Hematopoietic multipotent progenitor cell treated with erythropoietin and hydrocortisone succinate and interleukin-3 and kit ligand, for 8 days (in vitro differentiated cells): Measurements from ENCODE around the gene PHLDB1.
"Not testable (repeated sequence)": the region's sequence is repeated elsewhere in the genome, so short reads cannot be mapped to it uniquely, and the experiment has no call there.

ENCODE experiments used
- DNase-seq: peaks from one replicate; pipeline ENCODE4 v3.0.0-alpha.2; 2015

PHLDB1 gene

DNA sequence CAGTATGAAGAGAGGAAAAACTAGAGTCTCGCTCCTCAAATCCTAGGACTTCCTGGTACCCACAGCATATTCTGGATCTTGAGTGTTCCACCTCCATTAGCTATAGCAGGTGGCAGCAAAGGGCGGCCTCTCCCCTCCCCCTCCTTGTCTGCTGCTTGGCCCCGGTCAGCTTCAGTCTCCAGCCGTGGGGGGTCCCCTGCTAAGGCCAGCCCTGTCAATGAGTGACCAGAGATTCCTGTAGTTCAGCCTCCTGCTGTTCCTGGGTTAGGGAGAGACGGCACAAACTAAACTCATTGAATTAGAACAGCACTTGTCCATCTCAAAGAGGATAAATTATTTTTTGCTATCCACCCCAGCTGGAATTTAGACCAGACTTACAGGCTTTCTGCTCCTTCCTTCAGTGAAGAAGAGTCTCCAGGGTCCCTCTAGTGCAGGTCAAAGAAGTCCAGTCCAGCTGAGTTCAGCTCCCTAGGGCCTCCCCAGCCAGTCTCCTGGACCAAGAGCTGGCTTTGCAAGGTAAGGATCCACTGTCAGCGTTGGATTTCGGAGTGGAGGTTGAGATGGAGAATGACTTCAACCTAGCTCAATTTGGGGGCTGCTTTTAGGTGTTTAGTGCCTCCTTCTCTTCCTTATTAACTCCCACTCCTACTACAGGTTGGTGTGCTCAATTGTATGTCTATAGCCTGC lies 1.1 kb upstream of the PHLDB1 start:
- no peak for DNase-seq

DNA sequence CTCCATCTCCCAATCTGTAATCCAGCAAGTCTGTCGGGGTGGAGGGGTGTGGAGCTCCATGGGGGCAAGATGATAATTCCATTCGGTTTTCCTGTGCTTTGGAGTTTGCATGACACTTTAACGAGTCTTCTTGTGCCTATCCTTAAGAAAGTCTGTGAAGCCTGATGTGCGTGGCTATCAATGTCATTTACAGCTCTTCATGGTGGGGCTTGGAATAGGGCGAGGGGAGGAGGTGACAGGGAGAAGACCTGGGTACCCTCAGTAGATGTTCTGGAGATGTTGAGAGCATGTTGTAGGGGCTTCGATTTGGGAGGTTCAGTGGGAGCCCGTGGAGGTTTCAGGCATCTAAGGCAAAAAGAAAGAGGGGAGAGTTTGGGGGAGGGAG lies 579 bp upstream of the PHLDB1 start:
- no peak for DNase-seq

DNA sequence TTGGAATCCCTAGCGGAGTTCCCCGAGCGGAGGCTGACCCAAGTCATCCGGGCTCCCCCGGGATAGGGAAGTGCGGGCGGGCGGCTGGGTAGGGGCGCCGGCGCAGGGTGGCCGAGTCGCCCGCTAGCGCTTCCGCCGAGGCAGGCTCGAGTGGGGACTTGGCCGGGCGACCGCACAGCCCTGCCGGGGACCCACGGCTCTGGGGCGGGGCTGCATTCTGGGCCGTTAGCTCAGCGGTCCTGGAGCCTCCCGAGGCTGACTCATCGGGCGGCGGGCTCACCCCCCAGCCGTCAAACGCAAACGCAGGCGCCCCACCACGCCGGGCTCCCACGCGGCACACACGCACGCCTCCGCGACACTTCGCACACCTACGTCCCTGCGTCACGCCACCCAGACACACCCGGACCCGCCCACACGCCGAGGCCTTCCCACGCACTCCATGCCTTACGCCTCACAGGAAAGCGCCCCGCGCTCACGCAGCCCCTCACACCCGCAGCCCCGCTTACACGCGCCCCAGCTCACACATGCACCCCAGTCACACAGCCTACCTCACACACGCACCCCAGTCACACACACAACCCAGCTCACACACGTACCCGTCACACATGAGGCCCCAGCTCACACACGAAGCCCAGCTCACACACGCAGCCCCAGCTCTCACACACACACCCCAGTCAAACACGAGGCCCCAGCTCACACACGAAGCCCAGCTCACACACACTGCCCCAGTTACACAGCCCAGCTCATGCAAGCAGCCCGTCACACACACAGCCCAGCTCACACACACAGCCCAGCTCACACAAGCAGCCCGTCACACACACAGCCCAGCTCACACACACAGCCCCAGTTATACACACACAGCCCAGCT lies 1.2 kb downstream of the PHLDB1 start:
- DNase-seq: peak; percentile 51

DNA sequence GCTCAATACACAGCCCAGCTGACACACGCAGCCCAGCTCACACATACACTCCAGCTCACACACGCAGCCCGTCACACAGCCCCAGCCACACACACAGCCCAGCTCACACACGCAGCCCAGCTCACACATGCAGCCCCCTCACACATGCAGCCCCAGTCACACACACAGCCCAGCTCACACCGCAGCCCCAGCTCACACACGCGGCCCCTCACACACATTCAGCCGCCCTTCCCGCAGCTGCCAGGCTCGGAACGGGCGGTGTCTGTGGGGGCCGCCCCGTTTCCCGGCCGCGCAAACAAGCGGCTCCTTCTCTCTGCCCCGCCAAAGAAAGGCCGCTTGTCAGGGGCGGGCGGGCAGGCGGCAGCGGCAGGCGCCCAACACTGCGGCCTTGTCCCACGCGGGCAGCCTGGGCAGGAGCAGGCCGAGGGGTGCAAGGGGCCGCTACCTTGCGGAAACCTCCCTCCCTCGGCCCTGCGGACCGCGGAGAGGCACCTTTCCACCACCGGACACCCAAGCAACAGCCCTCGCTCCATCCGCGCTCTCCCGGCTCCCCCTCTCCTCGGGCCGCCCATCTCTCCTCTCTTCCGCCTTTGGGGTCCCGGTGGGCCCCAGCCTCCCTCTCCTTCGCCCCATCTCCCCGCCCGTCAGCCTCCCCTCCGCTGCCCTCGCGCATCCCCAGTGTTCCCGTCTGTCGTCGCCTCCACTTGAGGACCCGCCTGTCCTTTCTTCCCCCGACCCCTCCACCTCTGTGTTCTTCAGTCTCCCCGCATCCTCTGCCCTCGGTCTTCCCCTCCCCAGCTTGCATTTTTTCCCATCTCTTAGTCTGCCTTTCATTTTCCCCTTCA lies 2.2 kb downstream of the PHLDB1 start:
- peak; percentile 14 for DNase-seq

DNA sequence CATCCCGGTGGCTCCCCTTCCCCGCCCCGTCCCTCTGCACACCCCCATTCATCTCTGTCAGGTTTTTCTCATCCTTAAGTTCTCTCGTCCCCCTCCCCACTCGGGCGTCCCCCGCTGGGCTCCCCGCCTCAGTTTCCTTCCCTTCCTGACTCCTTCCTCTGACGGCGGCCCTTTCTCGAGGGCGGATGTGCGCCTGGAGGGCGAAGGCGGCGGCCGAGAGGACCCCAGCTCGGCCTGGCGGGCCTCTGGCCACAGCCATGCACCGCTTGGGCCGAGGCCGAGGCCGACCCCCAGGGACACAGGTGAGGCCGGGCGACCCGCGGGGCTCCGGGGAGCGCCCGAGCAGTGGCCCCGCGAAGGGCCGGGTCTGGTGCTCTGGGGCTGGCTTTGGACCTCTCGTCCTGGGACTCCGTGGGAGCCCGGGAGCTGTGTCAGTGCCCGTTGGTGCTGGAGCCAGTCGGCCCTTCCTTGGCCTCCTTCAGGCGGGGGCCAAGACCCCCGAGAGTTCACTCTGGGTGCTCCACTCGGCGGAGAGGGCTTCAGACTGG lies 2.9 kb downstream of the PHLDB1 start:
- DNase-seq: no peak

DNA sequence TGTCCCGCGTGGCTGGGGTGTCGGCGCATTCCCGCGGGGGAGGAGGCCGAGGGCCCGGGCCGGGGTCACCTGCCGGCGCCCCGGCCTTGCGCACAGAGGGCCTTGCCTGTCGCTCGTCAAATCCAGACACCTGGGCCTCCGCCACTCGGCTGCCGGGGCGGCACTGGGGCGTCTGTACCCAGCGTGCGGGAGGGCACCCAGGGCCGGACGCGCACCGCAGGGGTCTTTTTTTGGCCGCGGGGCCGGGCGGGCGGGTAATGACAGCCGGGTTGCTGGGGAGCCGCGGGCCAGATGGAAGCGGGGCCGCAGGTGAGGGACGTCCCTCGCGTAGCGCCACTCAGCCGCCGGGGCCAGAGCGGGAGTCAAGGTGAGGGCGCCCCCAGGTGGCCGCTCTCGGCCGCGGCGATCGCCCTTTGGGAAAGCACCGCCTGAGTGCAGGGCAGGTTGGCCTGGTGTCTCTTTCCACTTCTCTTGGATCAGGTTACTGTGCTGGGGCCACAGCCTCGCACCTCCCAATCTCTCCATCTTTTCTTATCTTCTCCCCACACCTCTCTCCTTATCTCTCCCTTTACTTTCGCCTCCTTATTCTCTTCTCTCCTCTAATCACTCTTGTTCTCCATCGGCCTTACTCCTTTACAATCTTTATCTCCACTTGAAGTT lies 3.5 kb downstream of the PHLDB1 start:
- DNase-seq: peak; percentile 63

DNA sequence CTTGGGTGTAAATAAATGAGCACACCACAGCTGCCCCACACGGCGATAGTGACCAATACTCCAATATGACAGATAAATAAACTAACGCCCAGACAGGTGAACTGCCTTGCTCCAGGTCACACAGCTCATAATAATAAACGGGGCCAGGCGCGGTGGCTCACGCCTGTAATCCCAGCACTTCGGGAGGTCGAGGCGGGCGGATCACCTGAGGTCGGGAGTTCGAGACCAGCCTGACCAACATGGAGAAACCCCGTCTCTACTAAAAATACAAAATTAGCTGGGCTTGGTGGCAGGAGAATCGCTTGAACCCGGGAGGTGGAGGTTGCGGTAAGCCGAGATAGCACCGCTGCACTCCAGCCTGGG lies 4.0 kb downstream of the PHLDB1 start:
- not testable (repeated sequence) for DNase-seq

DNA sequence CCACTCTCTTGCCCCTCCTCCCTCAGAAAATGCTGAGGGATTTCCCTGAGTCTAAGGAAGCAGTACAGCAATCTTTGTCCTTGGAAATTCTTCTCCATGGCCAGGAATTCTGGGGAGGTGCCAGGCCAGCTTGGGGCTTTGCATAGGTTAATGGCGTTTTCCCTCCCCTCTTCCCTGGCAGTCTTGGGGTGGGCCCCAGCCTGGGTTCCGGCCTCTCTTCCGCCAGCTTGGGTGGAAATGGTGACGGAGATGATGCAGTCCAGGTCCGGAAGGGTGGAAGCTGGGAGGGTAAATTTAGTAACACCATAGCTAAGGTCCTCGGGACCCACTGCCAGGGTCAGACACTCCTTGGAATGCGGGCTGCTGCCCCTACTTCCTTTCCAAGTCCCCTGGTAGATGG lies 5.0 kb downstream of the PHLDB1 start:
- DNase-seq: no peak

DNA sequence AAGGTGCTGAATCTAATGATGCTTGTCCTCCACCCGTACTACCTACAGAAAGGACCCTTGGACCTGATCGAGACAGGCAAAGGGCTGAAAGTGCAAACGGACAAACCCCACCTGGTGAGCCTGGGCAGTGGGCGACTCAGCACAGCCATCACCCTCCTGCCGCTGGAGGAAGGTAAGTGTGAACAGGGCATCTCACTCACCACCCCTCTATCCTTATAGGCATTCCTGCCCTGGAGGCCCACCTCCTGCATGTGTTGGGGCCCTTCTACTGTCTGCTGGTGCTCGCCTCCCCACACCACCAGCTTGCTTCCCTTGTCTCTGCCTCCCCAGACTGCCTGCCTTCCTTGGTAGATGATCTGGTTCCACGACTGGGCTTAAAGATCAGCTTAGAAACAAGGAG lies 7.1 kb downstream of the PHLDB1 start:
- DNase-seq: no peak

DNA sequence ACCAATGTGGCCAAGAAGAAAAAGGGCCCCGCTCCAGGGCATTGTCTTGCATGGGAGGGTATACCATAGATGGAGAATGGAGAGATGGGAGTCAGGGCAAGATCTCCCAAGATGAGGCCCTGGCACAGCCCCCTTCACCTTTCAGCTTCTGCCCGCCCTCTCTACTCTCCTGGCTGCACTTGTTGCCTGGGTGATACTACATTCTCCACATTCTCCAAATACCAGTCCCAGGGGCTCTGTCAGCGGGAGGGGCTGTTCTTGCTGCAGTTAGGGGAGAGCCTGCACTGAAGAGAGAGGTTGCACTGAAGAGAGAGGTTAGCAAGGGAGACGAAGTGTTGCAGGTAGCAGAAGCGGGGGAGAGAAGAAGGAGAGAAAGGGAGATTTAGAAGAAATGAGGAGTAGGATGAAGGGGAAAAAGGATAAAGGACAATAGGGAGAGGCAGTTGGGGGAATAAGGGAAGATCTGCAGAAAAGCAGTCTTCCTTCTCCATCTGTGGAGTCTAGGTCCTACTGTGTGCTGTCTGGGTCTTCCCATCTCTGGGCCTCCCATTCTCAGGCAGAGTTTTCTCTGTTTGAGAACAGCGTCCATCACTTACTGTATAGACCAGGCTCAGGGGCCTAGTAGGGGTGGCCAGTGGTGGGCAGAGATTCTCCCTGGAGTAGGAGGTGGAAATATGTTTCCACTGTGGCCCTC lies 8.0 kb downstream of the PHLDB1 start:
- DNase-seq: no peak

DNA sequence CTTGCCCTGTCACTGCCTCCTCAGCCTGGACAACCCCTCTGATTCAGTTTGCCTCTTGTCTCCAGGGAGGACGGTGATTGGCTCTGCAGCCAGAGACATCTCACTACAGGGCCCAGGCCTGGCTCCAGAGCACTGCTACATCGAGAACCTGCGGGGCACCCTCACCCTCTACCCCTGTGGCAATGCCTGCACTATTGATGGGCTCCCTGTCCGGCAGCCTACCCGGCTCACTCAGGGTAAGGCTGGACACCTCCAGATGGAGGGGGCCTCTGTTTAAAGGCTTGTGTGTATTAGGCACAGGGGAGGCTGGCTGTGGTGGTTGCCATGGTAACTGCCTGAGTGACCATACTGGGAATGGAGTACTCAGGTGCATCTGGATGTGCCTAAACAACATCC lies 8.6 kb downstream of the PHLDB1 start:
- no peak for DNase-seq

DNA sequence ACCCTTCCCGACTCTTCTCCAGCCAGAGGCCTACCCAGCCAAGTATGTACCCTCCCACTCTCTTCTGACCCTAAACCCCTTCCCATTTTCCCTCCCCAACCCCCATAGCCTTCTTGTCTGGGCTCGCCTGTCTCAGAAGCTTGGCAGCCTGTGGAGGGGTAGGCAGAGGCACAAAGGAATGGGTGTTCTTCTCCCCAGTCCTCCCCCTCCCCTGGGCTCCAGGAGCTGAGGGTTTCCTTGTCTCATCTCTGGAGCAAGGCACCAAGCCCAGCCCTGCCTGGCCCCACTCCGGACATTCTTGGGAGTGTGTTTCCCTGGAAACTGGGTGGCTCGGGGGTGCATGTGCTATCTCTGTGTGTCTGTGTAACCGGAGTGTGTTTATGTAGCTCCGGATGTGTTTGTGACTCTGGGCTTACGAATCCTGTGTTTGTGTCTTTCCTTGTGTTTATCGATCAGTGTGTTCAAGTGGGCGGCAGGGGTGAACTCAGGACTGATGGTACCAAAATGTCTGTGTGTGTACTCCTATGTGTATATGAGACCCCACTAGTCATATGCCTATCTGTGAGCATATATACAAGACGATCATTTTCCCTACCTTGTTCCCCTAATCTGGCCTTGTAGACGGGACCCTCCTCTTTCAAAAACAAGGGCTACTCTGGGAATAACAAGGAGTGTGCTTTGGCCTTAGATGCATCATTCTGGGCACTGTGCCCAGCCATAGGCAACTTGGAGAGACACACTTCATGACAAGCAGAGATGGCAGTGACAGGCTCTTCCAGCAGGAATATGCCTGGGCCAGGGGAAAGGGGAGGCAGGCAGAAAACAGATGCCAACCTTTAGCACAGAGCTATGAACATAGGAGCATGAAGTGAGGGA lies 10.9 kb downstream of the PHLDB1 start:
- DNase-seq: no peak

DNA sequence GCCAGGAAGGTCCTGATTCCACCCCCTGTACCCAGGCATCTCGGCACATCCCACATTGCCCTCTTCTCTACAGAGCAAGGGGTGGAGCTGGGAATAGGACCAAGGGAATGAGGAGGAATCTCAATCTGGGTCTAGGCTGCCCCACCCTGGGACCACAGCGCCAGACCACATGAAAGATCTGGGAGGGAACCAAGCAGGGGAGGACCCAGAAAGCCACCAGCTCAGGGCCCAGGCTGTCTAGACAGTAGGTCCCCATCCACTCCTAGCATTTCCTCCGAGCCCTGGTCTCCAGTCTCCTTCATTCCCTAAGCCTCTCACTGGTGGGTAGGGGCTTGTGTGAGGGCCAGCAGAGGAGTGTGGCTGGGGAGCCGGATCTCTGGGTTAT lies 11.6 kb downstream of the PHLDB1 start:
- no peak for DNase-seq

DNA sequence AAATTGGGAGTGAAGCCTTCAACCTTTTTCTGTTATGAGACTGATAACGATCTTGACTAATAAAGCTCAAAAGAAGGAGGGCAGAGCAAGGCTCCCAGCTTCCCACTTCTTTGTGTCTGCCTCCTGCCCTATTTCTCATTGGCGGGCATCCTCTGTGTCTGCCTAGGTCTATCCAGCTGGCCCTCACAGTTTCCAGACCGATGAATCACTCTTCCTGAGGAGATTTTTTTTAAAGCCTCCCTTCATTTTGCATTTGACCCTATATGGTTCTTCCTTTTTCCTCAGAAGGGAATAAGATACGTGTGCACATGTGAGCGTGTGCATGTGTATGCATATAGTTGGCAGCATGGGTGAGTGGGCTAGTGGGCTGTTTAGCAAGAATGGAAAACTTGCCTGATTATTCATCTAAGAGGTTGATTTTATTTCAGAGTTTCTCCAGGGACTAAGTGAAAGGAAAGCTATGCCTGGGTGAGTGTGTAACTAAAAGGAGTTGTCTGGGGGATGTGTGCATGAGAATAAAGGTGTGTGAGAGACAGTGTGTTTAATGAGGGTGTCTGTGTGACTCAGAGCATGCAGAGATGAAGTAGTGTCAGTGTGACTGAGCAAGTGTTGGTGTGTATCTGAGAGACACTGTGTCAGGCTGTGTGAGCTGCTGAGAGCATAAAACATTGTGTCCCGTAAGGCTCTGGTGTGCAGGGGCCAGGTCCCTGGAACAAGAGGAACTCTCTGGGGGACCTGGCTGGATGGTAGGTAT lies 12.2 kb downstream of the PHLDB1 start:
- no peak for DNase-seq

DNA sequence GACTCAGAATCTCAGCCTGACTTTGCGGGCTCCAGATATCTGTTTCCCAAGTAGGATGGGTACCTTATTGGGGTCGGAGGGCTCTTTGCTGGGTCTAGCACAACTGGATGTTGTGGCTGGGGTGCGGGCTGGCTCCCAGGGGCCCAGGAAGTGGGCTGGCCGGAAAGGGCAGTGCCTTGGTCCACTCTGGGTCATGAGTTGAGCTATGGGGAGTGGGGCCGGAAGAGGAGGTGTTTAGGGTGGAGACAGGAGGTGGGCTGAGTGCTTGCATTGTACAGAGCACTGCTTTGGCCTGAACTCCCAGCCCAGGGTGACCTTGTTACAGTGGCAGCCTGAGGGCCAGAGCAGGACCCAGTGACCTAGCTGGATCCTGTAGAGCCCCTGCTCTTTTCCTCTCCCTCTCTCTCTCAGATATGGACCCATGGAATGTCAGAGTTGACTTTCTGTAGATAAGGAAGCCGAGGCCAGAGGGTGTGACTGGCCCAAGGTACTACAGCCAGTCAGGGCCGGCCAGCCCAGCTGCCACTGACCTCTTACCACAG lies 13.2 kb downstream of the PHLDB1 start:
- no peak for DNase-seq

DNA sequence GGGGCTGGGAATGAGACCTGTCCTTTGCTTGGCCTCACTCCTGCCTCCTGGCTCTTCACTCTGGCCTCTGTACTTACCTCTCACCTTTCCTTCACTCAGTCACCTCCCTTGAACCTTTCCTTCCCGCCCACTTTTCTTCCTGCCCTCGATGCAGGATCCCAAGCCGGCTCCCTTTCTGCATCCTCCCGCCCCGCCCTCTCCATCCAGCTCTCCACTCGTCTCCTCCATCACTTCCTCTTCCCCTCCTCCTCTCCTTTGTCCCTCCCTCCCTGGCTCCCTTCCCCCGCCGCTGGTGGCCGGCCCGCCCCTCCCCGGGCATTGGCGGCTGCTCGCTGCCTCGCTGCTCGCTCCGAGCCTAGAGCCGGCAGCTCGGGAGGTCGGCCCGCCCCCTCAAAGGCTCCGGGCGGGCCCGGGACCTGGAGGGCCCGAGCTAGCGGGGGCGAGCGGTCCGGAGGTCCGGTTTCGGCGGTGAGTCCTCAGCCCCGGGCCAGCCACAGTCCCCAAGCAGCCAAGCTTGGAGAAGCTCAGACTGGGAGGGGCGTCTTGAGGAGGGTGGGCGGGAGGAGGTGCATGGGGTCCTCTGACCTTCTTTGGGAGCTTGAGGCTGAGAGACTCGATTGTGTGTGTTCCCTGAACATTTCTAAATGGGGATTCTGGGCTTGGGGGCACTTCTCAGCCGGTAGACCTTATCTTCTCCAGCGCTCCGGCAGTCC lies 13.8 kb downstream of the PHLDB1 start:
- peak; percentile 24 for DNase-seq

DNA sequence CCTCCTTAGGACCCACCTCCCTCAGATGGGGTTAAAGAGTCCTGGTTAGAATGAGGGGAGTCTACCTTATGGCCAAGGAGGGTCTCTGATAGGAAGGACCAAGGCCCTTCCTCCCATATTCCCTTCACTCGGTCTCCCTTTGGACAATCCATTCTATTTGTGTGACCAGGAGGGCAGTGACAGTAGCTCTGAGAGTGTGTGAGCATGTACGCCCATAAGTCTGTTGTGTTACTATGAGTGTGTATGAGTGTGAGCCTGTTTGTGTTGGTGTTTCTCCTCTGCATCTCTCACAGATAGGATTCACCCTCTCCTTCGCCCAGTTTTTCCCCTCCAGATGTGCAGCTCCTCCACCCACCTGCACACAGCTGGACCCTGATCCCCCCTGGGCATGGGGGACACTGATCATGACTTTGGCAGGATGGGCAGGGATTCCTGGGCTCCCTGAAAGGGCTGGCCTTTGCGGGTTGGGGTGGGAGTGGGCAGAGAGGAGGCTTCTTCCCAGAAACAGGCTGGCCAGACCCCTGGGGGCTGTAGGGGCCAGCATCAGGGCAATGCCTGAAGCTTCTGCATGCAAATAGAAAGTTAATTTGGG lies 14.5 kb downstream of the PHLDB1 start:
- DNase-seq: no peak

DNA sequence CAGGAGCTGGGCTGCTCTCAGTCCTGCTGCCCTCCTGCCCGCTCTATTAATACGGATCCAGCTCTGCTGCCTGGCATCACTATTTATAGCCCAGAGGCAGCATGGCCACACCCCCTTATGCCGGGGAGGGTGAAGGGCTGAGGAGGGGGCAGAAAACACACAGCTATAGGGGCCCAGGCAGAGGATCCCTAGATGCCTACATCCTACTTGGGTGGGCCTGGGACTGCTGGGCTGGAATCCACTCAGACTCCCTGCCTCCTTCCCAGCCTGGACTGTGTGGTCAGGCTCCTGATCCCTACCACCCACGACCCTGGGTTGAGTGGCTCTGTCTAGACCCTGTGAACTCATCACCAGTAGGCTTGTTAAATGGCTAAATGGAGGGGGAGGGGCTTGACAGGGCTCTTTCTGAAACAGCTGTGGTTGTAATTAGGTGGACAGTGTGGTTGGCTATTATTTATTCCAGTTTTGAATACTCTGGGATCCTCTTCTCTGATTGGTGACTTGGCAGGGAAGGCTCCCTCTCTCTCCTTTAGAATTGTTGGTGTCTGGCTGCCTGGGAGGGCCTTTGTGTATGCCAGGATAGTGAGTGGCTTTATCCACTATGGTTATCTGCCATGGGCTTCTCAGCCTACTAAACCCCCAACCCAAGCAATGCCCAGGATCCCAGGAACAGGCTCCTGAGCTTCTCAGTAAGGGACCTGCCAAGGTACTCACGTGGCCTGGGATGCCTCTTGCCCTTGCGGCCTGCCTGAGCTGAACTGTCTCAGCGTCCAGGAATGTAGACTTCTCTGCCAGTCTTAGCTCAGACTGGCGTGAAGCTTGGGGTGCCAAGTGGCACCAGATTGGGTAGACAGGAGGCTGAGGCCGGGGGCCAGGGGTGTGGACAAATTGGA lies 15.2 kb downstream of the PHLDB1 start:
- no peak for DNase-seq
